ENCODE results near the gene BLM. TPM values are rescaled to one million over a fixed set of nuclear protein-coding genes. Genes with fewer than 3 reads are reported as not detected.

BLM gene
- total and polyA plus RNA-seq, 2 of the 4 experiments (the other 2 are of a cell fraction), result 2.5 to 6.5 TPM

DNA sequence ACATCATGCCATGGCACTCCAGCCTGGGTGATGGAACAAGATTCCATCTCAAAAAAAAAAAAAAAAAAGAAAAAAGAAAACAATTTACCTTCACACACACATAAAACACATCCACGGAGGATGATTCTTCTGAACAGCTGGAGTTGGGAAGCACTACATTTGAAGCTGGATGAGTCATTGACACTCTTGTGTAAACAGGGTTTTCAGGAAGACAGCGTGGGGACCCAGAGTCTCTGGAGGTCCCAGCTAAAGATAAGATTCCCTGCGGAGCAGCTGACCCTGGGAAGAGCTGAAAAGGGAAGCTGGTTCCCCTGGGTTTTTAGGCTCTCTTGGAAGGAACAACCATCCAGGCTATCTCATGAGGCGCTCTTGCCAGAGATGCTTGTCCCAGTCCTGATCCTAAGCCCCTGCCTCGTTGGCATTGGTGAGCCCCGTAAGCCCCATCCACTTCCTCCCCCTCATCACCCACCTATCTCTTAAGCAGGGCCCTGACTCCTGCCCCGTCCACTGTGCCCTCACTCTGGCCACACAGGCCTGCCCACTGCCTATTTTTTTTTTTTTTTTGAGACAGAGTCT, 119.2 kb downstream of the BLM start:
- in situ Hi-C loops (cut with MboI; ENCODE audit: low sequenced_read_pairs), result no loop called here
- no peaks in the 10 kb centered on the region for H3K9me1 ChIP-seq (ENCODE audit: insufficient read depth, low read length)
- peak overlapping the region; percentile 26 for H2AFZ ChIP-seq (replicated peaks; ENCODE audit: low read length, poor library complexity)
- H3K4ac ChIP-seq (ENCODE audit: low read depth, low read length), result no peak overlapping the region
- no peak overlapping the region for H3K4me3 ChIP-seq (ENCODE audit: insufficient read depth, low read depth, low read length)
- H2AK9ac ChIP-seq (replicated peaks; ENCODE audit: low read depth, low read length, poor library complexity), result no peak overlapping the region
- POLR2A ChIA-PET (ENCODE audit: unreplicated experiment), result interaction anchor here (0.6 kb wide), 1 partner anchor 334 kb away, joined by 3 read pairs; no protein-coding TSS in a partner anchor
- H3K27ac ChIP-seq (ENCODE audit: insufficient read depth, low read length), result no peak overlapping the region
- H3K9ac ChIP-seq (ENCODE audit: low read depth, low read length), result no peak overlapping the region
- H3K9me3 ChIP-seq (ENCODE audit: control insufficient read depth, insufficient read depth, low read length), result no peaks in the 10 kb centered on the region
- H3K14ac ChIP-seq (replicated peaks; ENCODE audit: low read depth, low read length), result no peak overlapping the region
- H4K8ac ChIP-seq (ENCODE audit: low read depth in 2 of 2, low read length in 2 of 2), result no peak overlapping the region
- WGBS, 2 experiments (ENCODE audit: extremely low coverage in 2 of 2, insufficient read length in 1 of 2), result 45% methylated on average over 5 of the region's 7 CpGs; no CpG with 5 or more reads in 1 of the 2 experiments
- DNase-seq (peak; percentile 91), ATAC-seq (ENCODE audit: low read depth) (peak; percentile 86)
- H3K4me1 ChIP-seq (ENCODE audit: control insufficient read depth, insufficient read depth, low read length), result peaks cover 2% of the 10 kb centered on the region
- H3K4me2 ChIP-seq (ENCODE audit: low read depth, low read length), result peak overlapping the region; percentile 16; the same call in 1 of the 2 replicates
- H4K91ac ChIP-seq (ENCODE audit: insufficient read depth, low read depth, low read length), result no peak overlapping the region
- H2BK20ac ChIP-seq (ENCODE audit: low read depth, low read length), result no peak overlapping the region
- no peak overlapping the region for H2BK5ac ChIP-seq (ENCODE audit: low read depth, low read length, poor library complexity, severe bottlenecking)
- no peak for TF ChIP-seq NFE2L2 (IDR thresholded peaks at IDR 0.05; ENCODE audit: low read depth, low read length)
- no peak for TF ChIP-seq MXI1 (IDR thresholded peaks at IDR 0.05; ENCODE audit: borderline replicate concordance, low read depth, low read length)
- TF ChIP-seq CHD1 (IDR thresholded peaks at IDR 0.05; ENCODE audit: low read depth, low read length), result no peak
- peak; percentile 93 for TF ChIP-seq FOS (IDR thresholded peaks at IDR 0.05; ENCODE audit: low read depth, low read length)
- CTCF ChIA-PET, result interaction anchor here (0.5 to 0.7 kb wide), 3 partner anchors 18 to 188 kb away, joined by 3 read pairs; no protein-coding TSS in a partner anchor
- H2AK5ac ChIP-seq (ENCODE audit: low read depth, low read length), result peak overlapping the region; percentile 56; the same call in 1 of the 2 replicates
- H2BK15ac ChIP-seq (ENCODE audit: low read depth, low read length), result no peak overlapping the region
- H3K23ac ChIP-seq (ENCODE audit: low read depth, low read length), result no peak overlapping the region
- BruUV-seq (replicated peaks), result no TSS peak
- H3K27me3 ChIP-seq (ENCODE audit: control insufficient read depth, insufficient read depth, low read length), result peaks cover 8% of the 10 kb centered on the region
- H3K56ac ChIP-seq (ENCODE audit: extremely low read depth, insufficient read depth, low read length), result no peak overlapping the region
- no peaks in the 10 kb centered on the region; the same call in 1 of the 2 replicates for H4K20me1 ChIP-seq (ENCODE audit: insufficient read depth, low read length)
- no peak overlapping the region for H4K5ac ChIP-seq (ENCODE audit: low read depth, low read length)
- H3K79me1 ChIP-seq (ENCODE audit: low read depth in 1 of 2, low read length in 2 of 2), result no peaks in the 10 kb centered on the region
- intact Hi-C loops (cut with micrococcal nuclease), result no loop called here
- H3K18ac ChIP-seq (ENCODE audit: low read depth, low read length), result no peak overlapping the region
- H3K36me3 ChIP-seq (ENCODE audit: control insufficient read depth, insufficient read depth, low read length), result no peaks in the 10 kb centered on the region
- dilution Hi-C loops (cut with HindIII; ENCODE audit: low sequenced_read_pairs, unreplicated experiment), result no loop called here
- H2BK120ac ChIP-seq (ENCODE audit: low read depth, low read length), result no peak overlapping the region
